Activated B cell treated with CpG ODN at 0.5 μM for 24 hours (primary cell): ENCODE data around the gene BABAM2. TPM values are rescaled to one million over a fixed set of nuclear protein-coding genes. Genes with fewer than 3 reads are reported as not detected.

Source experiments
- ATAC-seq: fragments of 200-7000 bp; cut with Tn5 transposase; one replicate; pipeline ENCODE4 v1.10.0; 2021; ENCODE audit warnings: low read depth, mild to moderate bottlenecking, moderate library complexity
- CTCF ChIA-PET: fragments of 350-600 bp; sonication (Branson Sonifier 250); formaldehyde crosslinking; loops from one replicate; lab custom pipeline; 2021; ENCODE audit warnings: antibody characterized with exemption; lab: Charles Lee
- POLR2A ChIA-PET: fragments of 350-600 bp; sonication (Branson Sonifier 250); formaldehyde crosslinking; loops from one replicate; lab custom pipeline; 2021; ENCODE audit warnings: antibody characterized with exemption; lab: Charles Lee
- DNase-seq: peaks from one replicate; pipeline ENCODE4 v3.0.0; 2022
- H3K27ac Mint-ChIP-seq: one replicate; pipeline ENCODE4 v1.8.0; 2020; ENCODE audit warnings: mixed read lengths
- H3K27me3 Mint-ChIP-seq: one replicate; pipeline ENCODE4 v1.8.0; 2021; ENCODE audit warnings: mixed read lengths
- H3K36me3 Mint-ChIP-seq: one replicate; pipeline ENCODE4 v1.8.0; 2021; ENCODE audit warnings: low read depth, mixed read lengths
- H3K4me1 Mint-ChIP-seq: one replicate; pipeline ENCODE4 v1.8.0; 2021; ENCODE audit warnings: mixed read lengths
- H3K4me3 Mint-ChIP-seq: one replicate; pipeline ENCODE4 v1.8.0; 2020; ENCODE audit warnings: mild to moderate bottlenecking, mixed read lengths
- H3K9me3 Mint-ChIP-seq: one replicate; pipeline ENCODE4 v1.8.0; 2020; ENCODE audit warnings: mixed read lengths
- CTCF ChIP-seq: fragments of 200-600 bp; IDR thresholded peaks from one replicate; pipeline ENCODE4 v1.8.0; 2022; ENCODE audit warnings: antibody characterized with exemption, mild to moderate bottlenecking
- intact Hi-C: fragments of 100-400 bp; cut with micrococcal nuclease; formaldehyde crosslinking; loops from one replicate; pipeline ENCODE4 v1.15.1; 2024
- total RNA-seq: library from RNA; stranded (reverse); gene quantifications from 2 replicates; pipeline ENCODE4 v1.2.3, GENCODE V29; 2022

Gene BABAM2
- total RNA-seq, 1 donor from 2014 or later, result 55.6 TPM

GRCh38 chr2:27991146-27991545 is 100.6 kb downstream of the BABAM2 start:
- ATAC-seq (no peak), DNase-seq (no peak)
- Mint-ChIP-seq H3K27ac (no peak overlapping the region), H3K27me3 (no peaks in the 10 kb centered on the region), H3K4me3 (no peak overlapping the region), H3K4me1 (no peaks in the 10 kb centered on the region), H3K9me3 (no peaks in the 10 kb centered on the region), H3K36me3 (peaks cover 49% of the 10 kb centered on the region)
- ChIA-PET POLR2A (no interaction called here), CTCF (no interaction called here)
- intact Hi-C loops, result no loop called here
- no peak for TF ChIP-seq CTCF

GRCh38 chr2:27992787-27993401 is 102.4 kb downstream of the BABAM2 start:
- Mint-ChIP-seq H3K27me3 (no peaks in the 10 kb centered on the region), H3K27ac (no peak overlapping the region), H3K4me3 (no peak overlapping the region), H3K9me3 (no peaks in the 10 kb centered on the region), H3K36me3 (peaks cover 54% of the 10 kb centered on the region), H3K4me1 (no peaks in the 10 kb centered on the region)
- ChIA-PET CTCF (no interaction called here), POLR2A (no interaction called here)
- intact Hi-C loops, result no loop called here
- ATAC-seq (no peak), DNase-seq (no peak)
- no peak for TF ChIP-seq CTCF

- H3K36me3 Mint-ChIP-seq, result peaks cover 49% of the 10 kb centered on the region
- no peaks in the 10 kb centered on the region for H3K27me3 Mint-ChIP-seq
- no peak for TF ChIP-seq CTCF
- ChIA-PET POLR2A (no interaction called here), CTCF (no interaction called here)
- H3K4me3 Mint-ChIP-seq, result no peak overlapping the region
- ATAC-seq, result no peak
- H3K27ac Mint-ChIP-seq, result no peak overlapping the region
- H3K4me1 Mint-ChIP-seq, result no peaks in the 10 kb centered on the region
- no peaks in the 10 kb centered on the region for H3K9me3 Mint-ChIP-seq
- DNase-seq, result no peak
- intact Hi-C loops, result no loop called here
Measured at GRCh38 chr2:27993402-27993787, 102.9 kb downstream of the BABAM2 start.

GRCh38 chr2:27993950-27994728 is 103.6 kb downstream of the BABAM2 start:
- no peak overlapping the region for H3K4me3 Mint-ChIP-seq
- ChIA-PET POLR2A (no interaction called here), CTCF (no interaction called here)
- no peak for TF ChIP-seq CTCF
- H3K27ac Mint-ChIP-seq, result no peak overlapping the region
- ATAC-seq (no peak), DNase-seq (no peak)
- no peaks in the 10 kb centered on the region for H3K4me1 Mint-ChIP-seq
- H3K36me3 Mint-ChIP-seq, result peaks cover 46% of the 10 kb centered on the region
- H3K27me3 Mint-ChIP-seq, result no peaks in the 10 kb centered on the region
- intact Hi-C loops, result no loop called here
- no peaks in the 10 kb centered on the region for H3K9me3 Mint-ChIP-seq

GRCh38 chr2:27996156-27996922 is 105.8 kb downstream of the BABAM2 start:
- DNase-seq, result no peak
- Mint-ChIP-seq H3K9me3 (no peaks in the 10 kb centered on the region), H3K4me3 (no peak overlapping the region), H3K36me3 (peaks cover 32% of the 10 kb centered on the region), H3K27me3 (no peaks in the 10 kb centered on the region), H3K27ac (no peak overlapping the region), H3K4me1 (no peaks in the 10 kb centered on the region)
- CTCF ChIA-PET, result no interaction called here
- intact Hi-C loops, result no loop called here
- POLR2A ChIA-PET, result no interaction called here
- TF ChIP-seq CTCF, result no peak
- ATAC-seq, result no peak
